Transverse colon (tissue), 4 donors: ENCODE data around the gene ESF1. TPM values are rescaled to one million over a fixed set of nuclear protein-coding genes. Genes with fewer than 3 reads are reported as not detected.

Source experiments
- DNase-seq: peaks from one replicate; pipeline ENCODE4 v3.0.0-alpha.2; 2019
- H3K27ac ChIP-seq, 4 donors: fragments of 200-600 bp; sonication (generic); 2 replicates each; pipeline ENCODE4 v1.5.1; 2016 to 2018; ENCODE audit warnings: inconsistent platforms in 4 of 4
- H3K27me3 ChIP-seq: fragments of 200-600 bp; sonication (generic); 2 replicates; pipeline ENCODE4 v1.5.1; 2017; ENCODE audit warnings: inconsistent platforms
- H3K36me3 ChIP-seq, 4 donors: fragments of 200-600 bp; sonication (generic); 2 replicates each; pipeline ENCODE4 v1.5.1; 2017 to 2019; ENCODE audit warnings: inconsistent platforms in 4 of 4
- H3K4me1 ChIP-seq, 4 donors: fragments of 200-600 bp; sonication (generic); 2 replicates each; pipeline ENCODE4 v1.5.1; 2017 to 2020; ENCODE audit warnings: inconsistent platforms in 4 of 4
- H3K4me3 ChIP-seq, 4 donors: fragments of 200-600 bp; sonication (generic); 1 replicate in 1 of 4; 2 replicates in 3 of 4; pipeline versions ENCODE4 v1.5.1 to v1.6.1; 2017 to 2019; ENCODE audit warnings: inconsistent platforms in 4 of 4
- H3K9me3 ChIP-seq, 2 donors: fragments of 200-600 bp; sonication (generic); 2 replicates each; pipeline ENCODE4 v1.5.1; 2017 to 2019; ENCODE audit warnings: inconsistent platforms in 2 of 2
- CTCF ChIP-seq, 5 experiments: fragments of 200-600 bp in 3 of 5; fragments of 450-650 bp in 2 of 5; sonication (generic) in 3 of 5; IDR thresholded peaks; 1 replicate in 2 of 5; 2 replicates in 3 of 5; pipeline ENCODE4 v1.5.1; 2016 to 2017; ENCODE audit warnings: antibody characterized with exemption in 5 of 5, inconsistent platforms in 3 of 5, mild to moderate bottlenecking in 2 of 5, moderate library complexity in 1 of 5
- EP300 ChIP-seq: sonication (generic); formaldehyde crosslinking; IDR thresholded peaks from one replicate; pipeline ENCODE4 v1.6.1; 2017; ENCODE audit warnings: antibody characterized with exemption, low read depth
- POLR2A ChIP-seq: fragments of 450-650 bp; IDR thresholded peaks from one replicate; pipeline ENCODE4 v1.6.1; 2016; ENCODE audit warnings: antibody characterized with exemption, mild to moderate bottlenecking, moderate library complexity
- POLR2AphosphoS5 ChIP-seq, 3 donors: sonication (generic); formaldehyde crosslinking; IDR thresholded peaks; one replicate each; pipeline ENCODE4 v1.6.1; 2016; ENCODE audit warnings: antibody characterized with exemption in 3 of 3
- WGBS, 2 donors: methylation state at CpG; one replicate each; pipeline ENCODE4 v1.1.5; 2018; ENCODE audit warnings: low coverage in 1 of 2; 5-methylcytosine and 5-hydroxymethylcytosine counted together
- in situ Hi-C, 4 donors: fragments of 200-750 bp; cut with MboI; loops; one replicate each; pipeline versions ENCODE4 v1.15.0 to v1.15.1; 2017; ENCODE audit warnings: low sequenced_read_pairs in 3 of 4, low pct_ligation_motif_present in 1 of 4, low pct_unique_long_range_greater_than_20kb in 1 of 4
- intact Hi-C: fragments of 100-400 bp; cut with DNase I; formaldehyde crosslinking; loops from one replicate; pipeline ENCODE4 v1.15.1; 2023; ENCODE audit warnings: low total_unique reads
- total RNA-seq, 4 donors: library from RNA; depleted of rRNA; stranded (reverse); fragments of >200 nt; gene quantifications; one replicate each; pipeline ENCODE4 v1.1.0, GENCODE V29; 2016

The ESF1 gene
- total RNA-seq, 4 donors from 2014 or later = 3.0 to 51.9 (median 12.3) TPM

GRCh38 chr20:13809855-13810254 is 25.1 kb upstream of the ESF1 start:
- Histone ChIP-seq H3K9me3 (no peaks in the 10 kb centered on the region), H3K27ac (no peak overlapping the region), H3K27me3 (no peaks in the 10 kb centered on the region), H3K4me3 (no peak overlapping the region), H3K4me1 (no peaks in the 10 kb centered on the region), H3K36me3 (peaks cover 0 to 81% (median 37%) of the 10 kb centered on the region in 4 donors)
- TF ChIP-seq CTCF (IDR thresholded peaks at IDR 0.05) (no peak), POLR2AphosphoS5 (IDR thresholded peaks at IDR 0.05) (no peak), EP300 (no peak), POLR2A (no peak)
- DNase-seq = no peak
- intact Hi-C loops = no loop called here
- 97 to 98% methylated on average over 3 of the region's 3 CpGs for WGBS, 2 donors
- in situ Hi-C loops = loop anchor here in 1 of 4 donors (25.0 kb wide), 1 partner anchor 252 kb away; no protein-coding TSS in a partner anchor

- DNase-seq = no peak
- intact Hi-C loops = no loop called here
- Histone ChIP-seq H3K9me3 (no peaks in the 10 kb centered on the region), H3K27ac (no peak overlapping the region), H3K4me3 (no peak overlapping the region), H3K4me1 (no peaks in the 10 kb centered on the region), H3K27me3 (no peaks in the 10 kb centered on the region), H3K36me3 (peaks cover 0 to 82% (median 40%) of the 10 kb centered on the region in 4 donors)
- WGBS, 2 donors = 67 to 87% methylated on average over 2 of the region's 2 CpGs
- in situ Hi-C loops = loop anchor here in 1 of 4 donors (25.0 kb wide), 1 partner anchor 253 kb away; no protein-coding TSS in a partner anchor
- TF ChIP-seq POLR2A (no peak), EP300 (no peak), CTCF (IDR thresholded peaks at IDR 0.05) (no peak), POLR2AphosphoS5 (IDR thresholded peaks at IDR 0.05) (no peak)
These were observed 24.7 kb upstream of the ESF1 start for GRCh38 chr20:13809373-13809772.

GRCh38 chr20:13800728-13801134 is 16.0 kb upstream of the ESF1 start:
- 34 to 47% methylated on average over 4 to 7 of the region's 7 CpGs for WGBS, 2 donors
- in situ Hi-C loops = loop anchor here in 1 of 4 donors (25.0 kb wide), 1 partner anchor 262 kb away; no protein-coding TSS in a partner anchor

GRCh38 chr20:13799974-13800373 is 15.3 kb upstream of the ESF1 start:
- peaks cover 0 to 14% (median 2%) of the 10 kb centered on the region in 4 donors for H3K4me1 ChIP-seq
- no peak overlapping the region for H3K4me3 ChIP-seq
- no peak for DNase-seq
- 79 to 93% methylated on average over 2 of the region's 2 CpGs for WGBS, 2 donors
- peaks cover 0 to 76% (median 34%) of the 10 kb centered on the region in 4 donors for H3K36me3 ChIP-seq
- intact Hi-C loops = no loop called here
- peak overlapping the region in 2 of 4 donors; percentile 43 to 60 for H3K27ac ChIP-seq
- in situ Hi-C loops = loop anchor here in 1 of 4 donors (25.0 kb wide), 1 partner anchor 262 kb away; no protein-coding TSS in a partner anchor
- no peaks in the 10 kb centered on the region for H3K27me3 ChIP-seq
- TF ChIP-seq POLR2AphosphoS5 (IDR thresholded peaks at IDR 0.05) = no peak
- no peak for TF ChIP-seq POLR2A
- no peak for TF ChIP-seq EP300
- TF ChIP-seq CTCF (IDR thresholded peaks at IDR 0.05) = no peak
- no peaks in the 10 kb centered on the region for H3K9me3 ChIP-seq

More at GRCh38 chr20:13800728-13801134, 16.0 kb upstream of the ESF1 start:
- peak; percentile 28 to 48 (median 42) for TF ChIP-seq POLR2AphosphoS5 (IDR thresholded peaks at IDR 0.05)
- TF ChIP-seq CTCF (IDR thresholded peaks at IDR 0.05) = no peak
- TF ChIP-seq EP300 = no peak
- TF ChIP-seq POLR2A = no peak
- H3K27me3 ChIP-seq = no peaks in the 10 kb centered on the region
- peaks cover 0 to 76% (median 32%) of the 10 kb centered on the region in 4 donors for H3K36me3 ChIP-seq
- no peaks in the 10 kb centered on the region for H3K9me3 ChIP-seq
- H3K27ac ChIP-seq = peak overlapping the region in 2 of 4 donors; percentile 43 to 60
- intact Hi-C loops = no loop called here
- no peak overlapping the region for H3K4me3 ChIP-seq
- peaks cover 0 to 14% (median 2%) of the 10 kb centered on the region in 4 donors for H3K4me1 ChIP-seq
- DNase-seq = peak; percentile 66
